ENCODE measurements around the gene DLX2.

DLX2 gene

GRCh38 chr2:172131713-172132555, 29.2 kb upstream of the DLX2 start:
- TF ChIP-seq, protein P1, sequence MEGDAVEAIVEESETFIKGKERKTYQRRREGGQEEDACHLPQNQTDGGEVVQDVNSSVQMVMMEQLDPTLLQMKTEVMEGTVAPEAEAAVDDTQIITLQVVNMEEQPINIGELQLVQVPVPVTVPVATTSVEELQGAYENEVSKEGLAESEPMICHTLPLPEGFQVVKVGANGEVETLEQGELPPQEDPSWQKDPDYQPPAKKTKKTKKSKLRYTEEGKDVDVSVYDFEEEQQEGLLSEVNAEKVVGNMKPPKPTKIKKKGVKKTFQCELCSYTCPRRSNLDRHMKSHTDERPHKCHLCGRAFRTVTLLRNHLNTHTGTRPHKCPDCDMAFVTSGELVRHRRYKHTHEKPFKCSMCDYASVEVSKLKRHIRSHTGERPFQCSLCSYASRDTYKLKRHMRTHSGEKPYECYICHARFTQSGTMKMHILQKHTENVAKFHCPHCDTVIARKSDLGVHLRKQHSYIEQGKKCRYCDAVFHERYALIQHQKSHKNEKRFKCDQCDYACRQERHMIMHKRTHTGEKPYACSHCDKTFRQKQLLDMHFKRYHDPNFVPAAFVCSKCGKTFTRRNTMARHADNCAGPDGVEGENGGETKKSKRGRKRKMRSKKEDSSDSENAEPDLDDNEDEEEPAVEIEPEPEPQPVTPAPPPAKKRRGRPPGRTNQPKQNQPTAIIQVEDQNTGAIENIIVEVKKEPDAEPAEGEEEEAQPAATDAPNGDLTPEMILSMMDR (IDR thresholded peaks at IDR 0.05), result no peak

DNA sequence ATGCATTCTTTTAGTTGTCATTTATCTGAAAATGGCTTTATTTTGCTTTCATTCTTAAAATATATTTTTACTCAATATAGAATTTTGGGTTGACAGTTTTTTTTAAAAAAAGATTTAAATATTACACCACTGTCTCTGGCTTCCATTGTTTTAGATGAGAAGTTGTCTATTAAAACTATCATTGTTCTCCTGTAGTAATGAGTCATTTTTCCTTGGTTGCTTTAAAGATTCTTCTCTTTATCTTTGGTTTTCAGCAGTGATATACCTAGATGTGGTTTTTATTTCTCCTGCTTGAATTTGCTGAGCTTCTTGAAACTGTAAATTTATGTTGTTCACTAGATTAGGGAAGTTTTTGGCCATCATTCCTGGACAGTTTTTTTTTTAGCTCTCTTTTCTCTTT, 26.7 kb upstream of the DLX2 start:
- TF ChIP-seq, protein P1 (IDR thresholded peaks at IDR 0.05), result no peak

GRCh38 chr2:172128484-172128883, 25.8 kb upstream of the DLX2 start:
- TF ChIP-seq, protein P1 (IDR thresholded peaks at IDR 0.05), result no peak

DNA sequence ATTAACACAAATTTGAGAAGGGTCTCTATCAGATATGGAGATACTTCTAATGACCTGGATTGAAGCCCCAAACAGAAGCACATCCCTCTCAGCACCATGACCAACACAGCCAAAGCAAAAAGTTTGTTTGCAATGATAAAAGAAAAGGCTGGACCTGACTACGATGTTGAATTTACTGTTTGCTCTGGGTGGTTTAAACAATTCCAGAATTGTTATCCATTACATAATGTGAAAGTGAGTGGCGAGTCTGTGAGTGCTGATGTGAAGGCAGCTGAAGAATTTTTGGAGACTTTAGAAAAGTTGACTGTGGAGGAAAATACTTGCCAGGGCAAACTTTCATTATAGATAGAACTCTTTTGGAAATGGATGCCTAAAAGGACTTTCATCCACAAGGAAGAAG, 17.4 kb upstream of the DLX2 start:
- TF ChIP-seq, protein P1 (IDR thresholded peaks at IDR 0.05), result no peak

GRCh38 chr2:172119089-172119488, 16.4 kb upstream of the DLX2 start:
- TF ChIP-seq, protein P1 (IDR thresholded peaks at IDR 0.05), result no peak

GRCh38 chr2:172116107-172116506, 13.4 kb upstream of the DLX2 start:
- TF ChIP-seq, protein P1 (IDR thresholded peaks at IDR 0.05), result no peak

- TF ChIP-seq, protein P1 (IDR thresholded peaks at IDR 0.05), result no peak
These were observed 11.9 kb upstream of the DLX2 start for GRCh38 chr2:172114579-172114978.
